Posterior cingulate gyrus (tissue), 11 donors: ENCODE measurements around the gene ACVRL1.

Source experiments
- DNase-seq, 10 donors: peaks; one replicate each; pipeline versions ENCODE4 v3.0.0 to v3.0.0-alpha.2; 2020 to 2021; ENCODE audit warnings: mixed read lengths in 3 of 10
- intact Hi-C: fragments of 100-400 bp; cut with DNase I; formaldehyde crosslinking; loops from one replicate; pipeline ENCODE4 v1.15.1; 2023

ACVRL1 gene

DNA sequence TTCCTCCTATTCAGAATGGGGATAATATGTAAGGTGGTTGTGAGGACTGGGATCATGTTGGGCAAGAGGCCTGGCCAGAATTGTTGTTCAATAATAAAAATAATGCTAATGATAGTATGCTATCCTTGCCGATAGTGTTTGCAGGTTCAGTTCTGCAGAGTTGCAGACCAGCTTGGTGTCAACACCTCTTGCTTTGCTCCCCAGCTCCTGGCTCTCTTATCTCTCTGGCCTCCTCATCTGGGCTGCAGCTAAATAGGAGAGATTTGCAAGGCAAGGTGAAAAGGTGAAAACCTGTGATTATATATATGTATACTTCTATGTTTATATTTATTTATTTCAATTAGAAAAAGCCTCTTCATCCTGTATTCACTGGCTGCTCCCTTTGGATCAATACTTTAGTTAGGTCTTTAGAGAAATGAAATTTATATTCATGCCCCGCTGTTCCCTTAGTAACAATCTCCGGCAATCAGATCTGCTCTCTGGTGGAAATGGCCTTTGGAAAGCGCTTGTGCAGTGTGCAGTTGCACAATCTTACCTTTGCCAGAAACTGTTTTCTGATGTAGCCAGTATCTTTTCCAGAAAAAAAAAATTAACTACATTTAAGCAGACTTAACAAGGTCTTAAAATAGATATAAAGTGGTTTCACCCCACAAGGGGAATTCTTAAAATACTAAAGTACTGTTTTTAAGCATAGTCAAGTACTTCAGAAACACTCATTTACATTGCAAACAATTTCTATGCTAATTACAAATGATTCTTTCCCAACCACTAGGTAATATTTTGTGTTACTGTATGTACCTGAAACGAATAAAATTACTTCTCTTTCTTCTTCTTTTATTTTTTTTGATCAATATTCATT is 25.1 kb downstream of the ACVRL1 start:
- DNase-seq = no peak
- intact Hi-C loops = no loop called here

DNA sequence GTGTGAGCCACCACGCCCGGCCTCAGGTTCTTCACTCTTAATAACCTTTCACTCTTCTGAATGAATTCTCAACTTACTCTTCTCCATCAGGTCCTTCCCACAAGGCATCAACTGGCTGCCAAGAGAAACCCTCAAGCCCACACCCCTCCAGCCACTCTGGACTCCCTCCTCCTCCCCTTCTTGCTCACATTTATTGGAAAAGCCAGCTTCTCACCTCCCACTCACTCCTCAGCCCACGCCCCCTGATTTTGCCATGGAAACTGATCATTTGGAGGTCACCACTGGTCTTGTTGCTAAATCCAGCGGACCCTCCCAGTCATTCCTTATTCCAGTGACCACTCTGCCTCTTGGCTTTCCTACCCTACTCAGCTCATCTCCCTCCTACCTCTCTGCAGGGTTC is 26.8 kb downstream of the ACVRL1 start:
- intact Hi-C loops = no loop called here

DNA sequence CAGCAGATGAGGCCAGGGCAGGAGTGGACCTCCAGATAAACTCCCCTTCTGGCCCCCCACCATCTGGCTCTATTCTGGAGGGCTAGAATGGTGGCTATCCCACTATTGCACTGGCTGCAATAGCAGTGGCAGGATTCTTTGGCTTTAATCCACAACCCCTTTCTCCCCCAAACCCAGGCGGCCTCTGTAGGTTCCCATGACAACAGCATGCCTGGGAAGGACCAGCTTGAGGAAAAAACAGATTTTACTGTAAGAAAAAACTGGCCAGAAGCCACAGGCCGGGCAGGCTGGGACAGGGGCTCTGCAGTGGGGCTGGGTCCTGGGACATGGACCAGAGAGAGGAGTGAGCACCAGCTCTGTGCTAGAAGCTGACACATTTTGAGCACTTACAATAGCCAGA is 30.6 kb downstream of the ACVRL1 start:
- intact Hi-C loops = no loop called here
- DNase-seq = peak in 1 of 10 donors; percentile 18

More for the DNA sequence above, 26.8 kb downstream of the ACVRL1 start:
- DNase-seq = peak in 1 of 10 donors; percentile 18

DNA sequence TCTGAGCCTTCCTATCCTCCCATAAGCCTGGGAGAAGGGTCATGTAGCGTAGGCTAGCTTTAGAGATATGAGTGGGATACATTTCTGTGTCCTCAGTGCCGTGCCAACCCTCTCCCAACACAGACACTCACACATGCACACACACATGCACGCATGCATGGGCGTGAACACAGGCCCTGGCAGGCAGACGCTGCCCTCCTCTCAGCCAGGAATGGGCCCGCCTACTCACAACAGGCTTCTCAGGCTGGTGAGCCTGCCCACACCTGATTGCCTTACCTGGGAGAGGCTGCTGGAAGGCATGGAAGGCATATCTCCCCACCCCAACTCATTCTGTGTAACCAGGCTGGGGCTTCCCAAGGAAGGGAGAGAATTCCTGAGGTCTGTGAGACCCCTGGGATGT is 31.4 kb downstream of the ACVRL1 start:
- intact Hi-C loops = no loop called here
- peak in 1 of 10 donors; percentile 76 for DNase-seq

DNA sequence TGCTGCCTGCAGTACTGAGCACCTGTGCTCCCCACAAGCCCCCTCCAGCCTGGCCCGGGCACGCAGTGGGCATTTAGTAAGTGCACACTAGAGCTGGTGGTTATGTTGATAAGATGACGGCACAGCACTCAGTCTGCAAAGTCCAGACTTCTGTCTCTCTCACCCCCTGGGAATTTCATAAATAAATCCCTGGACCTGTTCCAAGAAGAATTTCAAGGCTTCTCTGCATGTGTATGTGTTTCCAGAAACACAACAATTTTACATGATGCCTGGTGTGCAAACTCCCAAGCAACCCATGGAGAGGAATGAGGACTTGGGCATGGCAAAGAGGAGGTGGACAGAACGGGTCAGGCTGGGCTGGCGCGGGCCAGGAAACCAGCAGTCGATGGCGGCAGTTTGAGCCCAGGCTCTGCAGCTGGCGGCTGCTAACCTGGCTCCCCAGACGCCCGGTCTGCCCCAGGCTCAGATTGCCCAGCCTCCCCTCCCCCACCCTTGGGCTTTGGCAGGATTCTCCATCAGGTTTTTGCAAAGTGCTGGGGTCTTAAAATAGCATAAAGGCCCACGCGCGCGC is 33.8 kb downstream of the ACVRL1 start:
- peak in 1 of 10 donors; percentile 62 for DNase-seq
- intact Hi-C loops = no loop called here

DNA sequence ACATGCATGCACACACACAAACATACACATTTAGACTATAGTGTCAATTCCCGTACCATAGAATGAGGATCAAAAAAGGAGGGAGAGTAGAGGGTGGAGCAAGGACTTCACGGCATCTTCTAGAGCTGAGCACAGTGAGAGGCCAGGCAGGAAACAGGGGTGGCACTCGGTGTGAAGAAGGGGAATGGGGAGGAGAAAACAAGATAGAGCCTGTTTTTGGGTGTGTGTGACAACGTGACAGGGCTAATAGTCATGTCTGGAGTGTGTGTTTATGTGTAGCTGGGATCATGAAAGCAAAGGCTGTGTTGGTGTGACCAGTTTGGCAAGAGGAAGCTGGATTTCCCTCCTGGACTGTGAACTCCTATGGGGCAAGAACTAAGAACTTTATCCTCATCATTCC is 34.3 kb downstream of the ACVRL1 start:
- DNase-seq = no peak
- intact Hi-C loops = no loop called here

DNA sequence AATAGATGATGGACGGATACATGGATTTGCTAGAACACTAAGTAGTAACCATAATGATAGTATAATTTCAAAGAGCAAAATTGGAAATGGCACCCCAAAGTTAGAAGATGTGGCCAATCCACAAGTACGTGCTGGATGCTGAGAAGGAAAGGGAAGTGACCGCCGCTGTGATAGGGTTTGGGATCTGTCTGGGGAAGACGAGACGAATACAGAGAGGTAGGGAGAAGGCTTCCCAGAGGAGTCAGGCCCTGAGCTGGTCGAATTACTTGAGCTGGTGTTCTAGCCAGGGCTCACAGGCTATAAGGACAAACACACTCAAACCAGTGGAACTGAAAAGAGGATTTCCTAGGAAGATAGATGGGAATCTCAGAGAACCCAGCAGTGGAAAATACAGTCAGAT is 34.8 kb downstream of the ACVRL1 start:
- no peak for DNase-seq
- intact Hi-C loops = no loop called here

DNA sequence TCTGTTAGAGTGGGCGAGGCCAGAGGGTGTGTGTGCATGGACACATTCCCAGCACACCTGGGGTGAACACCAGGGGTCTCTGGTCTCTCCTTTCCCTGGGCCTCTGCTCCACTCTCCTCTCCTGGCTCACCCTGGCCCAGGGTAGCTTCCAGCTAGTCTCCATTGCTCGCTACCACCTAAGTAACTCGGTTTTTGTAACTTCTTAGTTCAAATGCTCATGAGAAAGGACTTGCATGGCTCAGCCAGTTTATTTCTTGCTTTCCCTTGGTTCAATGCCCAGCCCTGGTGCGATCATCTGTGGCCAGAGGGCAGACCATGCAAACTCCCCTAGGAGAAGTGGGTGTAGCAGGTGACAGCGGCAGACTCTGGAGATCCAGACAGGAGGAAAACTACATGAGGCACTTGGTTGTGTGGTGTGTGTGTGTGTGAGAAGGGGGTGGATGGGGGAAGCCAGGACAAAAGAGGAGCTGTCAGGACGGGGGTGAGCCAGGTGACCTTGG is 35.2 kb downstream of the ACVRL1 start:
- DNase-seq = peak in 1 of 10 donors; percentile 46
- intact Hi-C loops = no loop called here

DNA sequence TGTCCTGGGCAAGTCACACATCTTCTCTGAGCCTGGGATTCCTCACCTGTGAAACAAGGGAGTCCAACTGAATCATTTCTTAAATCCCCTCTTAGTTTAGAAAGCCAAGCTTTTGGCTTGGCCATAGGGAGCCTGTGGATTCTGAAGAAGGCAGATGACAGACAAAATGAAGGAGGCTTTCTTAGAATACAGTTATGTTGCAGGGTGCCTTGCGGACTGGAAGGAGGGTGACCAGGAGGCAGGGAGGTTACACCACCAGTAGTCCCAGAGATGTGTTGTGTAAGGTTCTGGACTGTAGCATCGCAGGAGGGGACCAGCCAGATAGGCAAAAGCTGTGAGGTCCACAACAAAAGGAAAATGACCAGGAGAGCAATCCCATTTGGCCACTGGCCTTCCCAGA is 36.0 kb downstream of the ACVRL1 start:
- intact Hi-C loops = no loop called here
- no peak for DNase-seq

DNA sequence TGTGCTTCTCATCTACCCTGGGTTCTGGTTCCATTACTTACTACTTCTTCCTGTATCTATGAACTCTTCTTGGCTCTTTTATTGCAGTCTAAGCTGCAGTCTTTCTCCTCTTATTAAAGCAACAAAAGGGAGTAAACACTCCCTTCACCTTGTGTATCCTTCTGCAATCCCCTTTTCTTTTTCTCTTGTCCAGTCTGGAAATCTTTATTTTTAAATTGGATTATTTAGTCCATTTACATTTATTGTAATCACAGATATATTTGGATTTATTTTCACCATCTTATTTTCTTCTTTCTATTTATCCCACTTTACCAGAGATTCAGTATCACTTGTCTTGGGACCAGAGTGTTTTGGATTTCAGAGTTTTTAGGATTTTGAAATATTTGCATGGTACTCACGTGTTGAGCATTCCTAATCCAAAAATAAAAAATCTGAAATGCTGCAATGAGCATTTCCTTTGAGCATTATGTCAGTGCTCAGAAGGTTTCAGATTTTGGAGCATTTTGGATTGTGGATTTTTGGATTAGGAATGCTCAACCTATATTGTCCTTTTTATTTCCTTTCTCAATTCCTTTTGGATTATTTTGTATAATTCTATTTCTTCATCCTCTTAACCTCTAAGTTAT is 37.4 kb downstream of the ACVRL1 start:
- DNase-seq = no peak
- intact Hi-C loops = no loop called here

DNA sequence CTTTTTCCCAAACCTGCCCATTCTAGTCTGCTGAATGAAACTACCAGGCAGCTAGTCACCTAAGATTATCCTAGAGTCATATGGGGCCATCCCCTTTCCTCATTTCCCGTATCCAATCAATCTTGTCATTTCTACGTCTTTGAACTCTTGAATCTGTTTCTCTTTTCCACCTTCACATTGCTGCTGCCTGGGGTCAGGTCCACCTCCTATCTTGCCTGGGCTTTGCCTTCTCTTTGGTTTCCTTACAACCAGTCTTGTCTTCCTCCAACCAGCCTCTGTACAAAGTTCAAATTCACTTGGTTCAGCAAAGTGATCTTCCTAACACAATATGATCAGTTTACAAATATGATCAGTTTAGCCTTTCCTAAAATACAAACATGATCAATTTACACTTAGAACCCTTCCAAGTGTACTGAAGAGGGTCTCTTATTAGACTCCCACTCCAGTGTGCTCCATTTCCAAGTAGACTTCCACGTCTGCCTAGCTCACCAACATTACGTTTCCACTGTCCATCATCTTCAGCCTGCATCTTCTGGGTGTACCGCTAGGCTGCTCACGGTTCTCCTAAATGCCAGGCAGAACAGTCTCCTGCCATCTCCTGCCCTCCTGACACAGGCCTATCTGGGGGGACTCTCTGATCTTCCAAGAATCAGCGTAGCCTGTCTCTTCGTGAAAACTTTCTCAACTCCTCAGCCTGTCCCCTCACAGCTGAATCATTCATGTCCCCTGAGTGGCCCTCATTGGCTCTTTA is 40.1 kb downstream of the ACVRL1 start:
- no peak for DNase-seq
- intact Hi-C loops = no loop called here

DNA sequence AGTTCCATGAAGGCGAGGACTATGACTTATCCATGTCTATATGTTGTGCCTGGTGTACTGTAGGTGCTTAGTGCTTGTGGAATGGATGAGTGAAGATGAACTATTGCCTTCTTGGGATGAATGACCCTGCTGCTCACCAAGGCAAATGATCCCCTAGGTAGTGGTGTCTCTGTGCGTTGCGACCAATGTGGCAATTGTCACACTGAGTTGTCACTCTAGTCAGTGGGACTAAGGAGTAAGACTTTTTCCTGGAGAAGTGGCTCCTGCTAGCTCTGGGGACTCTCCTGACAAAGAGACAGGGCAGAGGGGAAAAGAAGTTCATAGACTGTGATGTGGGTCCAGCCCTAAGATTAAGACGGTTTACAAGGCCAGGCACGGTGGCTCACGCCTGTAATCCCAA is 40.8 kb downstream of the ACVRL1 start:
- DNase-seq = no peak
- intact Hi-C loops = no loop called here

DNA sequence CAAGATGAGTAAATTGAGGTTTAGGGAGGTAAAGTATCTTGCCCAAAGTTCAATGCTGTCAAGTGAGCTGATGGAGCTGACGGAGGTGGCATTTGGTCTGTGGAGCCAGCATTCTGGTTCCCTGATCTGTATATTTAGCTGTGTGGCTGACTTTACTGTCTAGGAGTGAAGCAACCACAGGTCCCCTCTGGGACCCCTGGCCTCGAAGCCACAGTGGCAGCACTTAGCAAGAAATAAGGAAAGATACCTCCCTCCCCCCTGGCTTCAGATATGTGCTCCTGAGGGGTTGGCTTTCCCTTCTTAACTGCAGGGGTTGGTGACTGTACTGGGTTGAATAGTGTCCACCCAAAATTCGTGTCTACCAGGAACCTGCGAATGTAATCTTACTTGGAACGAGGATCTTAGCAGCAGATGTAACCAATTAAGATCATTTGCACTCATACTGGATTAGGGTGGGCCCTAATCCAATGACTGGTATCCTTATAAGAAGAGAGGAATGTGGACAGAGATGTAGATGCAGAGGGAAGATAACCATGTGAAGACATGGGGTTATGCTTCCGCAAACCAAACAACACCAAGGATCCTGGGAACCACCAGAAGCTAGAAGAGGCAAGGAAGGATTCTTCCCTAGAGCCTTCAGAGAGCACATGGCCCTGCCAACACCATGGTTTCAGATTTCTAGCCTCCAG is 42.2 kb downstream of the ACVRL1 start:
- DNase-seq = peak in 1 of 10 donors; percentile 42
- intact Hi-C loops = no loop called here

DNA sequence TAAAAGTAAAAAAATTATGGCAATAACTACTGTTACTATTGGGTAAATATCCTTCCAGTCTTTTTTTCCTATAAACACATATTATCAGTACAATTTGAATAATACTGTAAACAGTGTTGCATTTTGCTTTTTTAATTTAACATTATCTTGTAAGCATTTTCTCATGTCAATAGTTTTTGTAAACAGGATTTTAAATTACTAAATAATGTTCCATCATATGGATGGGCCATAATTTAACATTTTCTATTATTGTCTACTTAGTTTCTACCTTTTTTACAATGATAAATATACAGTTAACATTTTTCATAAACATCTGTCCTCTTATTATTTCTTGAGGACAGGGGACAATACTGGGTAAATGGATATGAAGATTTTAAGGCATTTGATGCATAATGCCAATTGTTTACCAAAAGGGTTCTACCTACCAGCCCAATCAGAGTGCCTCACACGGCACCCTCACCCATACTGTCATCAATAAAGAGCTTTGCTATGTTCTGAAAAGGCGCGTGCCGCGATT is 43.4 kb downstream of the ACVRL1 start:
- intact Hi-C loops = no loop called here

DNA sequence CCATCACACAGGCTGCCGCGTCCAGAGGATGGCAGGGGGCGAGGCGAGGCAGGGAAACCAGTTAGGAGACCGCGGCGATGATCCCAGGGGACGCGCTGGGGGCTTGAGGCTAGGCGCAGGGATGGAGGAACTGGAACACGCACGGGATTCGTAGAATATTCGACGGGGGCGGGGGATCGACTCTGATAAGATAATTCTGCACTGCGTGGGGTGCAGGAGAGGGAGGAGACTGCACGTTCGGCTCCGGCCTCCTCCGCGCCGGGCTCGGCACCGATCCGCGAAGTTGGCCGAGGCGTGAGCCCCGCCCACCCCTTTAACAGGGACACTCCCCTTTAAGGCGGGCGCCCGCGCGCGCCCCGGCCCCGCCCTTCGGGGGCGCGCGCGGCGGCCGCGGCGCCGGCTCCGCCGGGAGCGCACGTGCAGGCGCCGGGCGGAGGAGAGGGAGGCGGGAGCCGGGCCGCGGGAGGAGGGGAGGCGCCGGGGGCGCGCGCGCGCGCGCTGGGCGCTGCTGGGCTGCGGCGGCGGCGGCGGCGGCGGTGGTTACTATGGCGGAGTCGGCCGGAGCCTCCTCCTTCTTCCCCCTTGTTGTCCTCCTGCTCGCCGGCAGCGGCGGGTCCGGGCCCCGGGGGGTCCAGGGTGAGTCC is 44.0 kb downstream of the ACVRL1 start, which contains the start of gene ACVR1B:
Gene ACVR1B, plus strand, starts transcription at position 501 of the 644 bp plus-strand sequence. Its CDS starts 45 bp downstream, at position 546.
- DNase-seq = peak; percentile 75 to 98 (median 88)
- intact Hi-C loops = no loop called here

More for the DNA sequence above, 43.4 kb downstream of the ACVRL1 start:
- no peak for DNase-seq

DNA sequence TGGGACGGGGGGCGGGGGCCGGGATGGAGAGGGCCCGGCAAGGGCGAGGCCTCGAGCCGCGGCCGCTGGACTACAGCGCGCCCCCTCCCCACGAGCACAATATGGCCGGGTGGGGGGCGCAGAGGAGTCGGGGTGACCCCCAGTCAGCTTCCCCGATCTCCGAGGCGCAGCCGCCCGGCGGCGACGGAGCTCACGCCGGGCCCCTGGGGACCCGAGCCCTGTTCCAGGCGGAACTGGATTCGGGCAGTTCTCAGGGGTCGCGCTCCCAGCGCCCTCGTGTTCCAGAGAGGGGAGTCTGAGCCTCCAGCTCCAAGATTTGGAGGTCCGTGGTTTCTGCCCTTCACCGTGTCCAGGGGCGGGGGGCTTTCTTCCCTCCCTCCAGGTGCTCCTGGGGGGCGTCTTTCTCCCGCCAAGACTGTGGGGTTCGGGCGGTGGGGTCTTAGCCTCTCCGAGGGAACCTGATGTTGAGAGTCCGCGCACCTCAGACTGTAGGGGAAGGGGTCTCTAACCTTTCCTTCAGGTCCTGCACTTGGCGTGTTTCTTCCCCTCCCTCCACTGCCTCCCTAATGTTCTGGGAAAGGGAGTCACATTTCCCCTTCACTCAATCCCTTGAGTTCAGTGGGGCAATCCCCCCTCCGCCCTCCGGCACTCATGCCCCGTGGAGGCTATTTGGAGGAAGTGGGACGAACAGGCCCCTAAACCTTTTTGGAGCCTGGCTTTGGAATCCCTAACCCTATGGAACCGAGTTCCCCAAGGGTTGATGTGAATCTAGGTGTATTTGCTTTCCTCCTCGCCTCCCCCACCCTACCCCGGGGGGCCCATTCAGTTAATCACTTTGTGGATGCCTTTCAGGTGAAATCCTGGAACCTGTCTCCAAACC is 44.8 kb downstream of the ACVRL1 start:
- DNase-seq = peak in 2 of 10 donors; percentile 8 to 78
- intact Hi-C loops = no loop called here

DNA sequence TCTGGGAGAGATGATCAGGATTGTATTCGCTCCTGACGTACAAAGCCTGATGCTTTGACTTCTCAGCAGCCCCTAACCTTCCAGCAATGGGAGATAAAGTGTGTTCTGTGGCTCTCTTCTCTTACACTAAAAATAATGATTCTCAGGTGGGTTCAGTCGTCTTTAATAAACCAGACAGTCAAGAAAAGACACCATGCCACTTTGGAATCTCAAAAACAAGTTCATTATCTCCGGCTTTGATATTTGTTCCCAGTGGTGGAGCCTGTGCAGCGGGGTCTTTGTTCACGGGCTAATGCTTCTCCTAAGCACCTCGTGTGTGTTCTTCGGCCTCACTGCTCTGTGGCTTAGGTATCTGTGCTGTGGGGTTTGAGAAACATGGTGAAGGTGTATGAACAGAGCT is 45.8 kb downstream of the ACVRL1 start:
- peak in 1 of 10 donors; percentile 49 for DNase-seq
- intact Hi-C loops = no loop called here

DNA sequence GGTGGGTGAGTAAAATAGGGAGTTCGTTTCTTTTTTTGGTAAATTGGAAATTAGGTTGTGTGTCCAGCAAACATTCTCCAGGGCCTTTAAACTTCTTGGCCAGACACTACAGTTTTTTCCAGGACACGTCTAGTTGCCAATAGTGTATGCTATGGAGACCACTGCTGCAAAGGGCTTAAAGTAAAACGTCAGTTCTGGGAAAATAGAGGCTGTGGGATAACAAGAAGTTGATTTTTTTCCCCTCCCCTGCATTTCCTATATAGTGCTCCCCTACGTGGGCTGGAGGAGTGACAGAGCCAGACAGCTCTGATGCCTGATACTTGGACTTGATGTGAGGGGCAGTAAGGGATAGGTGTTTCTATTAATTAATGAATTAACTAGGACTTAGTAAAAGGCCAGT is 46.6 kb downstream of the ACVRL1 start:
- DNase-seq = no peak
- intact Hi-C loops = no loop called here
